Testis (tissue), 3 donors: ENCODE results near the gene PRM1. TPM values are rescaled to one million over a fixed set of nuclear protein-coding genes. Genes with fewer than 3 reads are reported as not detected.

Experiments used
- DNase-seq: peaks from one replicate; pipeline ENCODE4 v3.0.0-alpha.2; 2019
- H3K27ac ChIP-seq, 2 donors: fragments of 200-600 bp; sonication (generic); one replicate each; pipeline ENCODE4 v1.5.1; 2019
- H3K27me3 ChIP-seq: fragments of 200-600 bp; sonication (generic); one replicate; pipeline ENCODE4 v1.5.1; 2019
- H3K36me3 ChIP-seq: fragments of 200-600 bp; sonication (generic); one replicate; pipeline ENCODE4 v1.5.1; 2017; ENCODE audit warnings: low read depth; ENCODE audit errors: missing control alignments
- H3K4me1 ChIP-seq: fragments of 200-600 bp; sonication (generic); one replicate; pipeline ENCODE4 v1.5.1; 2019
- H3K4me3 ChIP-seq, 2 donors: fragments of 200-600 bp; sonication (generic); one replicate each; pipeline ENCODE4 v1.5.1; 2017 to 2019
- H3K9me3 ChIP-seq: fragments of 200-600 bp; sonication (generic); one replicate; pipeline ENCODE4 v1.5.1; 2017
- CTCF ChIP-seq, 3 experiments: fragments of 450-650 bp in 2 of 3; fragments of 200-600 bp in 1 of 3; sonication (generic) in 1 of 3; IDR thresholded peaks; one replicate each; pipeline ENCODE4 v1.5.1; 2016 to 2019; ENCODE audit warnings: antibody characterized with exemption in 3 of 3, mild to moderate bottlenecking in 2 of 3, moderate library complexity in 1 of 3
- POLR2A ChIP-seq: fragments of 450-650 bp; IDR thresholded peaks from one replicate; pipeline ENCODE4 v1.6.1; 2017; ENCODE audit warnings: antibody characterized with exemption, mild to moderate bottlenecking, moderate library complexity
- WGBS, 2 donors: methylation state at CpG; one replicate each; pipeline ENCODE4 v1.1.5; 2018; 5-methylcytosine and 5-hydroxymethylcytosine counted together
- intact Hi-C: fragments of 100-400 bp; cut with DNase I; formaldehyde crosslinking; loops from one replicate; pipeline ENCODE4 v1.15.1; 2023; ENCODE audit warnings: low total_unique reads
- polyA plus RNA-seq: library from polyadenylated mRNA; stranded (reverse); fragments of 350-450 nt; fragmentation: Illumina TruSeq; extraction: RNeasy Lipid Tissue Mini Kit (QIAGEN cat#74804); gene quantifications from one replicate; pipeline ENCODE4 v1.2.3, GENCODE V29; 2014; ENCODE audit warnings: low read depth, low replicate concordance; ENCODE audit not compliant: insufficient read depth
- total RNA-seq, 2 donors: library from RNA; depleted of rRNA; stranded (reverse); fragments of >200 nt; gene quantifications; one replicate each; pipeline ENCODE4 v1.2.3, GENCODE V29; 2016

The PRM1 gene
- total and polyA plus RNA-seq, 3 donors from 2014 or later: 7,819 to 32,936 (median 15,171) TPM

- intact Hi-C loops: no loop called here
- WGBS, 2 donors: 48 to 63% methylated on average over 11 to 16 of the region's 16 CpGs
These were observed 30.9 kb downstream of the PRM1 start for GRCh38 chr16:11250091-11250785.

DNA sequence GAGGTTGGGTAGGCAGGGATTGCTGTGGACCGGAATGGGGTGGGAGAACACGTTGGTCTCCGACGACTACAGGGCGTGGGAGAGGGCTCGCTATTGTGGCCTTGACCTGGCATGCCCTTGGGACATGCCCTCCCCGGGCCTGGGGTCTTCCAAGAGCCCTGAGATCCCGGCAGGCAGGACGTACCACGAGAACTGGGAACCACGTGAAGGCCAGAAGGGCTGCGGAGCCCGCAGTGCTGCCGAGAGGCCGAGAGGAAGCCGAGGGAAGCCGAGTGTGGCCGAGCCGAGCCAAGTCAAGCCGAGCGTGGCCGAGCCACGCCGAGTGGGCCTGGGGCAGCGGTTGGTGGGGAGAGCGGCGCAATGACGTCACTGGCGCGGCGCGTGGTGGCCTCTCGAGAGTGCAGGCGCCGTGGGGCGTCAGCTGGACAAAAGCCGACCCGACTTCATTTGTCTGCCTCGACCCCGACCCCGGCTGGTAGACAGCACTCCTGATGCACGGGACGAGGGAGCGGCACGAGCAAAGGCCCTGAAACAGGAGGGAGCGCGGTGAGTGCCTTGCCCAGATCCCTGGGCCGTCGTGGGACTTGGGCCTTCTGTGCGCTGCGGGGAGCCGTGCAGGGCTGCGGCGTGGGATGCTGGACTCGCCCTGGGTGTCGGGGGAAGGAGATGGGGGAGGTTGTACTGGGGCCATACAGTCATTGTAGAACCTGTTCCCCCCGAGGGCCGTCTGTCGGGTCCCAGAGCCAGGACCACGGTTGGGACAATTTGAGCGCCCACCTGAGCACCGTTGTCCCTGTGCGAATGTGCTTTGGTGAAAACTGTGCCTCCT, 31.7 kb downstream of the PRM1 start:
- Histone ChIP-seq H3K4me3 (peak overlapping the region; percentile 48 to 56), H3K27me3 (no peaks in the 10 kb centered on the region), H3K4me1 (no peaks in the 10 kb centered on the region), H3K27ac (no peak overlapping the region), H3K36me3 (no peaks in the 10 kb centered on the region), H3K9me3 (no peaks in the 10 kb centered on the region)
- intact Hi-C loops: no loop called here
- WGBS, 2 donors: 35 to 73% methylated on average over 11 to 63 of the region's 63 CpGs
- peak; percentile 83 for DNase-seq
- TF ChIP-seq POLR2A (no peak), CTCF (IDR thresholded peaks at IDR 0.05) (no peak)

More at GRCh38 chr16:11250091-11250785, 30.9 kb downstream of the PRM1 start:
- no peak for DNase-seq
- Histone ChIP-seq H3K4me1 (peaks cover 2% of the 10 kb centered on the region), H3K27me3 (no peaks in the 10 kb centered on the region), H3K9me3 (no peaks in the 10 kb centered on the region), H3K27ac (no peak overlapping the region), H3K4me3 (peak overlapping the region; percentile 48 to 56), H3K36me3 (no peaks in the 10 kb centered on the region)
- TF ChIP-seq CTCF (IDR thresholded peaks at IDR 0.05) (no peak), POLR2A (no peak)

GRCh38 chr16:11248133-11248532, 33.0 kb downstream of the PRM1 start:
- Histone ChIP-seq H3K4me3 (no peak overlapping the region), H3K27me3 (no peaks in the 10 kb centered on the region), H3K9me3 (no peaks in the 10 kb centered on the region), H3K27ac (no peak overlapping the region), H3K36me3 (no peaks in the 10 kb centered on the region), H3K4me1 (no peaks in the 10 kb centered on the region)
- intact Hi-C loops: no loop called here
- 88 to 89% methylated on average over 8 of the region's 8 CpGs for WGBS, 2 donors
- no peak for TF ChIP-seq CTCF (IDR thresholded peaks at IDR 0.05)
- no peak for TF ChIP-seq POLR2A
- DNase-seq: no peak

DNA sequence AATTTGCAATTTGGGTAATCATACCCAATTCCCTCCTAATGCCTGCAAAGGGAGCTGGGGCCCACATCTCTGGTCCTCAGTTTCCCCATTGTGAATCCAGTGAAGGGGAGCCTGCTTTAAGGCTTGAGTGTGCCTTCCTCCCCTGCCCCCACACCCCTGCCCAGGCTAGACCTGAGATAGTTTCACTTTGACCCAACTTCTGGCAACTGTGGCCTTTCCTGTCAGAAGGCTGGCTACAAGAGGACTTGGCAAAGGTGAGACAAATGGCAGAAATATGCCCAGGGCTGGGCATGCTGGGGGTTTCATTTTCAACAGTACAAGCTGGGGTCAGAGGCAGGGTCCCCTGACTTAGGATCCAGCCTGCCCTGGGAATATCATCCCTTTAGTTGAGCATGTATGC, 35.1 kb downstream of the PRM1 start:
- Histone ChIP-seq H3K9me3 (no peaks in the 10 kb centered on the region), H3K27ac (no peak overlapping the region), H3K4me3 (no peak overlapping the region), H3K4me1 (no peaks in the 10 kb centered on the region), H3K27me3 (no peaks in the 10 kb centered on the region), H3K36me3 (no peaks in the 10 kb centered on the region)
- no peak for DNase-seq
- TF ChIP-seq POLR2A (no peak), CTCF (IDR thresholded peaks at IDR 0.05) (no peak)
- intact Hi-C loops: no loop called here
